Stimulated activated CD8-positive, alpha-beta memory T cell treated with anti-CD3 and anti-CD28 coated beads, Interleukin-2, amount 100 ng/mL, for 48 hours (primary cell): ENCODE data around the gene AMZ1.
"Not testable (repeated sequence)": the region's sequence is repeated elsewhere in the genome, so short reads cannot be mapped to it uniquely, and the experiment has no call there.

Experiments
- DNase-seq, 2 donors: peaks; one replicate each; pipeline ENCODE4 v3.0.0-alpha.2; 2020; ENCODE audit warnings: low read depth in 2 of 2

The AMZ1 gene

DNA sequence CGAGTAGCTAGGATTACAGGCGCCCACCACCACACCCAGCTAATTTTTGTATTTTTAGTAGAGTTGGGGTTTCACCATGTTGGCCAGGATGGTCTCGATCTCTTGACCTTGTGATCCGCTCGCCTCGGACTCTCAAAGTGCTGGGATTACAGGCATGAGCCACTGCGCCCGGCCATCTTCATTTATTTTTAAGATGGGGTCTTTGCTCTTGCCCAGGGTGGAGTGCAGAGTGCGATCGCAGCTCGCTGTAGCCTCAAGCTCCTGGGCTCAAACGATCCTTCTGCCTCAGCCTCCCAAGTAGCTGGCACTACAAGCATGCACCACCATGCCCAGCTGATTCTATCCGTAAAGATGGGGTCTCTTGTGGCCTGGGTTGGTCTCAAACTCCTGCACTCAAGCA lies 39.2 kb downstream of the AMZ1 start:
- not testable (repeated sequence) for DNase-seq

- DNase-seq = no peak
Measured at GRCh38 chr7:2728316-2729030, 40.5 kb downstream of the AMZ1 start.

DNA sequence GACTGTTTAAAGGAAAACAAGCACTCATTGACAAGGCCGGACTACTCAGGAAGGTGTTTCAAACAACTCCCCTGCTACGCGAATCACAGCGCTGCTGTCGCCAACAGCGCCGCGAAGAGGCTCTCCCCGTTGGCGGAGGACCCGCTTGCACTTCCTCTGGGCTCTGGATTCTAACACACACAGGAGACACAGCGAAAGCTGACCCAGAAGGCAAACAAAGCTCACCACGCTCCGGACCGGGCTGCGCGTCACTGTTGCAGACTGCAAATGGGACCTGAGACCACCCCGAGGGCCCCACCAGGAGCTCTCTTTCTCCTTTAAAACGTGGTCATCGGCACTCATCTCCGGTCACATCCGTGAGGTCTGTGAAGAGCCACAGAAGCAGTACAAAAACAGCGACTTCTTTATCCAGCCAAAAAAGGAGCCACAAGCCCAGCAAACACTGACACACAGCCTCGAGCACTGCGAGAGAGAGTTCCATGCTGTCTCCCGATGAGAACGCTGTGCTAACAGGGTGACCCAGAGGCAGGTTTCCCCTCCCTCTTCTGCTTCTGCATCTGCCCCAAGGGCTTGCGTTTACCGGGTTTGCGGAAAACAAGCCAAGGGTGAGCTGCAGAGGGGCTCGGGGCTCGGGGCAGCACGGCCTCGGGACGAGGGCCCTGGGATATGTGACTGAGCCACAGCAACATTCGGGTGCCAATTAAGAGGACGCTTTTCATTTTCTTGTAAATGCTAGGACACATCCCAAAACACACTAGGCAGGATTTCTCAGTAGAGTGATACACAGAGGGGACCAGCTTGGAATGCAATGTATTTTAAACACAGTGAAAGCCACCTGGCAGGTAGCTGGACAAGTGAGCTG lies 41.3 kb downstream of the AMZ1 start:
- DNase-seq = no peak

GRCh38 chr7:2729893-2730716 lies 42.1 kb downstream of the AMZ1 start:
- DNase-seq = no peak

DNA sequence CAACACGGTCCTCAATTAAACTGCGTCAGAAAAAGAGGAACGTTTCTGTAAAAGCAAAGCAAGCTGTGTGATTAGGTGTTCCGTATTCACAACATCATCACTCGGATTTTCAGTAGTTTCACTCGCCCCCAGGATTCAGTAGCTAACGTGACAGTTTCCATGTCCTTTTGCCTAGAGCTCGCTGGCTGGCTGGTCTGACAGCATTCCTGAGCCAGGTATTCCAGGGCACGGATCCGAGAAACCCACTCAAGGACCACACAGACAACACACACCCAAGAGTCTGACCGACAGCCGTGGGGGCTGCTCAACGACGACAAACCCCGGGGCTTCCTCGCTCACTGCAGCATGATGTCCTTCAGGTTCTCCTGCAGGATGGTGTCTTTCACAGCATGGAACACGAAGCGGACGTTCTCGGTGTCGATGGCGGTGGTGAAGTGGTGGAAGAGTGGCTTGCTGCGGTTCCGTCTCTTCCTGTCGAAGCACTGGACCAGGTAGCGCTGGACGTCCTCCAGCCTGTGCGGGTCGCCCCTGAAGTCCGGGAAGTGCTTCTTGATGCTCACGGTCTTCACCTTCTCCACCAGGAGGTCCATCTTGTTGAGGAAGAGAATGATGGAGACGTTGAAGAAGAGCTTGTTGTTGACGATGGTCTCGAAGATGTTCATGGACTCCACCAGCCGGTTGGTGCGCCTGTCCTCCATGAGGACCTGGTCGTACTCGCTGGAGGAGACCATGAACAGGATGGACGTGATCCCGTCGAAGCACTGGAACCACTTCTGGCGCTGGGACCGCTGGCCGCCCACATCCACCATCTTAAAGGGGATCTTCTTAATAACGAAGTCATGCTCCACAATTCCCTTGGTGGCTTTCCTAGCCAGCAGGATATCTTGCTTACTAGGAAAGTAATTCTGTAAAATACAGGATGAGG lies 43.1 kb downstream of the AMZ1 start:
- DNase-seq = no peak

DNA sequence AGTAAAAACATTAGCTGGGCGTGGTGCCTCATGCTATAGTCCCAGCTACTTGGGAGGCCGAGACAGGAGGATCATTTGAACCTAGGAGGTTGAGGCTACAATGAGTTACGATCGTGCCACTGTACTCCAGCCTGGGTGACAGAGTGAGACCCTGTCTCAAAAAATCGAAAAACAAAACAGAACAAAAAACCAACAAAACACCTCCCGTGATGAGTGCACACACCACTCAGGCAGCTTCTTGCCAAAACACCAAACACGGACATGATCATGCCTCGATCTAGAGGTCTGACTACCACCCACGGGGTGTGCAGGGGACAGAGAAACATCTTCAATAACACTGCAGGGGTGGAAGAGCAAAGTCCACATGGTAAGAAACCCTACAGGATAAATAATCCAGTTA lies 44.4 kb downstream of the AMZ1 start:
- DNase-seq = no peak

- no peak for DNase-seq
Measured at GRCh38 chr7:2732959-2733584, 45.1 kb downstream of the AMZ1 start.

DNA sequence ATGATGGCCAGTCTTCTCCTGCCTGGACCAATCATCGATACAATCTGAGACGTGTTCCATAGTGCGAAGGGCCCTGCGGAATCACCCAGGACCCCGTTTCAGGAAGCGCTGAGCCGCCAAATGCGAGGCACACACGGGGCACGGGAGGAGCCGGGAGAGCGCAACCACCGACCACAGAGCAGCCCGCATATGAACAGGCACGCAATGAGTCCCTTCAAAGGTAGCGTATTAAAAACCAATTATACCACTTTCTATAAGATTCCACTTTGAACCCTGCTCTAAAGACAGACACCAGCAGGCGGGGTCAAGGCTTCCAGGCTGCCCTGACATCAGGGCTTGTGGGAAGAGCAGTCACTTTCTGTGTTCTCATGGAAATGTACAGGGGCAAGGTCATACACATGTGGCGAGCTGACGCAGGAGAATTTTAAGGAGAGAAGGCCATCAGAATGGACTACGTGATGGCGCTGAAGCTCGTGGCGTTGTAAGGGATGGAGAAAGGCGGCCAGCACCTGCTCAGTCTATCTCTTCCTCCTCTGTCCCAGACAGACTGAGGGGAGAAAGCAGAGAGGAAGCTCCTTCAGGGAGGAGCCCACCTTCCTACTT lies 46.2 kb downstream of the AMZ1 start:
- DNase-seq = no peak

GRCh38 chr7:2734751-2735571 lies 47.0 kb downstream of the AMZ1 start:
- DNase-seq = no peak

DNA sequence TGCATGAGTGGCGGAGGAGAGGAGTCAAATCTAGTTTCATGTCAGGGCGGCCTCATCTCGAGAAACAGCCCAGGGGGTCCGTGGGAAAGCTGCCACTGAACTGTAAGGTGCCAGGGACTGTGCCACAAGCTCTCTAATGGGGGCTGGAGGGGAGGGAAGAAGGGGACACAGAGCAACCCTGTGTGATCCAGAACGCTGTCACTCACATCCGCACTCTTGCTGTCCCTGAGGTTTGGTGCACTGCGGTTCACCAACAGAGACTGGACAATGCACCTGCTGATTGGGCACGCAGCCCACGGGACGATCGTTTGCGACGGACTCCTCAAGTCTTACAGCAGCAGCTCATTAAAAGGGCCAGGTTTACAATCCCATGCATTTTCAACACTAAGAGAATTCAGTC lies 47.7 kb downstream of the AMZ1 start:
- DNase-seq = no peak

DNA sequence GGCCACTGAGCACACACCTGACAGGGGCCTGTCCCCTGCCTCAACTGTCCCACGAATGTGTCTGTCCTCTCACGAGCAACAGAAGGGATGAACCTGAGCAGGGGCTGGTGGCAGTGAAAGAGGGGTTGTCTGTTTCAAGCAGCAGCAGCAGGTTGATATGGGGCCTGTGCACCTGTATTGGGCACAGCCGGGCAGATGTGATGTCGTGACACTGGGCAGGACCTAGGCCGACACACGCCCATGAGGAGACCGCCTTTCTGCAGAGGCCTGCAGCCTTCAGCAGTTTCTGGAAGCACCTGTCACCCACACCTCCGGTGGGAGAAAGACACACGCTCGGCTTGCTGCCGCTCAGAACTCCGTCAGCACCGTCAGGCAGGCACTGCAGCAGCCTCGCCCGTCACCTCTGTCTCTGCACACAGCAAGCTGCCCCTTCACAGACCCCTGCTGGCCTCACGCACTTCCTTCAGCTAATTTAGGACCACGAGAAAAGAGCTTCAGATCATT lies 48.5 kb downstream of the AMZ1 start:
- no peak for DNase-seq

DNA sequence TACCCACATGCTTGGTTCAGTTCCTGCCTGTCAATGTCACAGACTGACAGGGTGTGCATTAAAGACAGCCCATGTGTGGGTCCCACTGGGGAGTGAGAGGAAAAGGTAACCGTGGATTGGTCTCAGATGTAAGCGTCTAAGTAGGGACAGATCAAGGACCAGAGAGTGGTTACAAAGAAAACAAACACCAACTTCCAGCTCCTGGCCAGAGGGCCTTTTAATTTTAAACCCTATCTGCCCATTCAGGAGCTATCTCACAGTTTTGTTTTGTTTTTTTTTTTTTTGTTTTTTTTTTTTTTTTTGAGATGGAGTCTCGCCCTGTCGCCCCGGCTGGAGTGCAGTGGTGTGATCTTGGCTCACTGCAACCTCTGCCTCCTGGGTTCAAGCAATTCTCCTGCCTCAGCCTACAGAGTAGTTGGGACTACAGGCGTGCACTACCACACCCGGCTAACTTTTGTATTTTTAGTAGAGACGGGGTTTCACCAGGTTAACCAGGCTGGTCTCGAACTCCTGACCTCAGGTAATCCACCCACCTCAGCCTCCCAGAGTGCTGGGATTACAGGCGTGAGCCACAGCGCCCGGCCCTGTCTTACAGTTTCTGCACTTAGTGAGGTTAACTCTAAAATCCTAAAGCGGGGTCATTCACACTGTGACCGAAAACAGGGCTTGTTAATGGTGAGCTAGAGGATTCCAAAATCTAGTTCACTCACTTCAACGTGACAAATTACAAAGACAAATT lies 49.2 kb downstream of the AMZ1 start:
- not testable (repeated sequence) for DNase-seq

DNA sequence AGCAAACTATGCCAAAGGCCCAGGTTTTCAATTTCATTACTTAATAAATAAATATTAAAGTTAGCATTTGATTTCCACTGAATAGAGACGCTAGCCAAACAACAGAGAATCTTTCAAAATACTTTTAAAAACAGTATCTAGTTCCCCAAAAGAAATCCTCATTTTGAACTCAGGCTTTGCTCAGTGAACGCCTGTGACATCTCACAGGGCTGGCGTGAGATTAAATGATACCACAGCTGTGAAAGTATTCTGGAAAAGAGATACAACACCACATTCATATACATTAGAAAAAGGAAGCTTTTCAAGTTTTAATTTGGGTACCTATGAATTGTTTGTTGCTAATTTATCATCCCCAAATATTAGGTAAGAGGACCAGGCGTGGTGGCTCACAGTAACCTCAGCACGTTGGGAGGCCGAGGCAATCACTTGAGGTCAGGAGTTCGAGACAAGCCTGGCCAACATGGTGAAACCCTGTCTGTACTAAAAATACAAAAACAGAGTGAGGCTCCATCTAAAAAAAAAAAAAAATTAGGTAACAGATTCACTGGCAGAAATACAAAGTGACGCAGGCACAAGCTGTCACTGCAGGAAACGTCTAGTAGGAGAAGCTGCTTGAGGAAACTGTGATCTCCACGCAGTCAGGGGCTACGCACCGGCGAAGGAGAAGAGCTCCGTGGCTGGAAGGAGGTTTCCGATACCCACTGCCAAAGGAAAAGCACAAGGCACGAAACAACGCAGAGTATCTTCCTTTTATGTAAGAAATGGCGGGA lies 50.0 kb downstream of the AMZ1 start:
- DNase-seq = no peak

GRCh38 chr7:2738766-2739549 lies 51.0 kb downstream of the AMZ1 start:
- no peak for DNase-seq

- not testable (repeated sequence) for DNase-seq
Measured at GRCh38 chr7:2743523-2744185, 55.7 kb downstream of the AMZ1 start.

DNA sequence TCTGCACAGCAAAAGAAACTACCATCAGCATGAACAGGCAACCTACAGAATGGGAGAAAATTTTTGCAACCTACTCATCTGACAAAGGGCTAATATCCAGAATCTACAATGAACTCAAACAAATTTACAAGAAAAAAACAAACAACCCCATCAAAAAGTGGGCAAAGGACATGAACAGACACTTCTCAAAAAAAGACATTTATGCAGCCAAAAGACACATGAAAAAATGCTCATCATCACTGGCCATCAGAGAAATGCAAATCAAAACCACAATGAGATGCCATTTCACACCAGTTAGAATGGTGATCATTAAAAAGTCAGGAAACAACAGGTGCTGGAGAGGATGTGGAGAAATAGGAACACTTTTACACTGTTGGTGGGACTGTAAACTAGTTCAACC lies 60.7 kb downstream of the AMZ1 start:
- not testable (repeated sequence) for DNase-seq
